ENCODE results near the gene PIK3R6. TPM values are rescaled to one million over a fixed set of nuclear protein-coding genes. Genes with fewer than 3 reads are reported as not detected.

PIK3R6 gene
- total and polyA plus RNA-seq, 2 donors (not counting 1 experiment from before 2014, with no cell fraction given): 2.8 to 11.0 TPM

DNA sequence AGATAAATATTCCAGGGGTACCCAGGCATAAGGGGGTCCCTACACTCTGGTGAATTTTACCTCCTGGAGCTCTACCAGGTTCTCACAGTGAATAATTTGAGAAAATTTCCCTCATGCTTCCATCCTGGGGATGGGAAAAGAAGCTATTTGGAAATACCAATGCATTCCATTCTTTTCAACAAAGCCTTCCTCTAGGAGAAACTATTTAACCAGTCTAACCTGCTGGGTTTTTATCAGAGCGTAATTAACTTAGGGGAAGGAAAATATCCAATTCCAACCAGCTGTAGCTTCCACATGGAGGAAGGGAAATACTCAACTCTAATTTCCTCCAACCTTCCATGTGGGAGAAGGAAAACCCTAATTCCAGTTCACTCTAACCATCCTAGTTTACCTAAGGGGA lies 85.3 kb downstream of the PIK3R6 start:
- Histone ChIP-seq H3K4me3 (ENCODE audit: control extremely low read depth in 1 of 5, extremely low read depth in 1 of 5, insufficient read depth in 1 of 5, low read depth in 2 of 5, low read length in 4 of 5) (no peak overlapping the region), H3K79me2 (ENCODE audit: control insufficient read depth, insufficient read depth, low read length) (no peaks in the 10 kb centered on the region), H3K36me3 (replicated peaks in 1 of 2; ENCODE audit: control extremely low read depth in 1 of 2, control insufficient read depth in 1 of 2, extremely low read depth in 1 of 2, insufficient read depth in 2 of 2, low read length in 1 of 2) (no peaks in the 10 kb centered on the region), H3K27ac (ENCODE audit: low read length in 2 of 2) (no peak overlapping the region), H2AFZ (ENCODE audit: insufficient read depth, low read depth, low read length, poor library complexity, severe bottlenecking) (no peak overlapping the region), H3K4me1 (ENCODE audit: control insufficient read depth in 2 of 2, insufficient read depth in 2 of 2, low read length in 2 of 2) (peaks cover 3 to 6% of the 10 kb centered on the region in 2 donors), H3K9me3 (ENCODE audit: control extremely low read depth in 1 of 3, control insufficient read depth in 2 of 3, insufficient read depth in 1 of 3, low read length in 2 of 3) (peaks cover 0 to 1% (median 0%) of the 10 kb centered on the region in 3 donors), H3K4me2 (replicated peaks; ENCODE audit: low read depth, low read length, poor library complexity, severe bottlenecking) (no peak overlapping the region), H4K20me1 (ENCODE audit: control insufficient read depth, insufficient read depth, low read length, poor library complexity, severe bottlenecking) (no peaks in the 10 kb centered on the region), H3K27me3 (replicated peaks in 1 of 4; ENCODE audit: control extremely low read depth in 1 of 4, control insufficient read depth in 3 of 4, insufficient read depth in 4 of 4, low read length in 3 of 4) (peaks cover 0 to 3% (median 1%) of the 10 kb centered on the region in 4 experiments), H3K9ac (ENCODE audit: low read length) (no peak overlapping the region)
- ChIA-PET CTCF (interaction anchor here (1.1 to 1.9 kb wide), 4 partner anchors 113 to 372 kb away, joined by 3 to 5 read pairs (median 4); no protein-coding TSS in a partner anchor), POLR2A (no interaction called here)
- intact Hi-C loops (cut with micrococcal nuclease): no loop called here
- Mint-ChIP-seq H3K27ac (no peak overlapping the region), H3K9me3 (ENCODE audit: insufficient read depth) (peaks cover 2% of the 10 kb centered on the region), H3K27me3 (peaks cover 11% of the 10 kb centered on the region), H3K4me3 (no peak overlapping the region), H3K4me1 (peaks cover 2% of the 10 kb centered on the region)
- DNase-seq (no peak), ATAC-seq (ENCODE audit: low read depth) (no peak)
- no CpG with 5 or more reads among the region's 1 CpG for WGBS (ENCODE audit: insufficient coverage)
- TF ChIP-seq EZH2 (IDR thresholded peaks at IDR 0.05; ENCODE audit: borderline replicate concordance, insufficient read depth, low read depth, low read length, poor library complexity, severe bottlenecking): no peak

DNA sequence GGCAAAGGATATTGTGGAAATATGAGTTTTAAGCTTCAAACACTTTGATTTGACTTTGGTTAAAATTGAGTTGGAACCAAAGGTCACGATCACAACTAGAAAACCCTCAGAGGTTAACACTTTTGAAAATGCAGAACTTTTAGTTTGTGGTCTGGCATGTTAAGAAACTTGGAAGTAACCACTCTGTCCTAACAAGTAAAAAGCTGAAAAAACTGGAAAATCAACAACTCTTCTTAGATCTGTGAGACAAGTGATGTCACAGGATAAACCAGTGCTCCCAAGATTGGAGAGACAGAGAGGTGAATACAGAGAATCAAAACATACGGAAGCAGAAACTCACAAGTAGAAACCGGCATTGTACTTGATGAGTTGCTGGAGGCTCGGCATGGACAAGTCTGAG lies 85.7 kb downstream of the PIK3R6 start:
- no peak overlapping the region for H3K4me3 Mint-ChIP-seq
- Histone ChIP-seq H3K79me2 (ENCODE audit: control insufficient read depth, insufficient read depth, low read length) (no peaks in the 10 kb centered on the region), H3K9me3 (ENCODE audit: control extremely low read depth in 1 of 3, control insufficient read depth in 2 of 3, insufficient read depth in 1 of 3, low read length in 2 of 3) (peaks cover 0 to 1% (median 0%) of the 10 kb centered on the region in 3 donors), H3K9ac (ENCODE audit: low read length) (no peak overlapping the region), H3K27ac (ENCODE audit: low read length in 2 of 2) (no peak overlapping the region), H4K20me1 (ENCODE audit: control insufficient read depth, insufficient read depth, low read length, poor library complexity, severe bottlenecking) (no peaks in the 10 kb centered on the region), H3K4me1 (ENCODE audit: control insufficient read depth in 2 of 2, insufficient read depth in 2 of 2, low read length in 2 of 2) (peaks cover 3 to 6% of the 10 kb centered on the region in 2 donors), H3K36me3 (replicated peaks in 1 of 2; ENCODE audit: control extremely low read depth in 1 of 2, control insufficient read depth in 1 of 2, extremely low read depth in 1 of 2, insufficient read depth in 2 of 2, low read length in 1 of 2) (no peaks in the 10 kb centered on the region), H3K27me3 (replicated peaks in 1 of 4; ENCODE audit: control extremely low read depth in 1 of 4, control insufficient read depth in 3 of 4, insufficient read depth in 4 of 4, low read length in 3 of 4) (peaks cover 0 to 5% (median 2%) of the 10 kb centered on the region in 4 experiments), H3K4me3 (ENCODE audit: control extremely low read depth in 1 of 5, extremely low read depth in 1 of 5, insufficient read depth in 1 of 5, low read depth in 2 of 5, low read length in 4 of 5) (no peak overlapping the region), H2AFZ (ENCODE audit: insufficient read depth, low read depth, low read length, poor library complexity, severe bottlenecking) (no peak overlapping the region), H3K4me2 (replicated peaks; ENCODE audit: low read depth, low read length, poor library complexity, severe bottlenecking) (no peak overlapping the region)
- peaks cover 2% of the 10 kb centered on the region for H3K4me1 Mint-ChIP-seq
- ChIA-PET POLR2A (no interaction called here), CTCF (interaction anchor here (1.3 to 1.9 kb wide), 2 partner anchors 114 to 371 kb away, joined by 5 read pairs; no protein-coding TSS in a partner anchor)
- no peak overlapping the region for H3K27ac Mint-ChIP-seq
- 90% methylated on average over 3 of the region's 4 CpGs for WGBS (ENCODE audit: insufficient coverage)
- peaks cover 15% of the 10 kb centered on the region for H3K27me3 Mint-ChIP-seq
- TF ChIP-seq, protein P1, sequence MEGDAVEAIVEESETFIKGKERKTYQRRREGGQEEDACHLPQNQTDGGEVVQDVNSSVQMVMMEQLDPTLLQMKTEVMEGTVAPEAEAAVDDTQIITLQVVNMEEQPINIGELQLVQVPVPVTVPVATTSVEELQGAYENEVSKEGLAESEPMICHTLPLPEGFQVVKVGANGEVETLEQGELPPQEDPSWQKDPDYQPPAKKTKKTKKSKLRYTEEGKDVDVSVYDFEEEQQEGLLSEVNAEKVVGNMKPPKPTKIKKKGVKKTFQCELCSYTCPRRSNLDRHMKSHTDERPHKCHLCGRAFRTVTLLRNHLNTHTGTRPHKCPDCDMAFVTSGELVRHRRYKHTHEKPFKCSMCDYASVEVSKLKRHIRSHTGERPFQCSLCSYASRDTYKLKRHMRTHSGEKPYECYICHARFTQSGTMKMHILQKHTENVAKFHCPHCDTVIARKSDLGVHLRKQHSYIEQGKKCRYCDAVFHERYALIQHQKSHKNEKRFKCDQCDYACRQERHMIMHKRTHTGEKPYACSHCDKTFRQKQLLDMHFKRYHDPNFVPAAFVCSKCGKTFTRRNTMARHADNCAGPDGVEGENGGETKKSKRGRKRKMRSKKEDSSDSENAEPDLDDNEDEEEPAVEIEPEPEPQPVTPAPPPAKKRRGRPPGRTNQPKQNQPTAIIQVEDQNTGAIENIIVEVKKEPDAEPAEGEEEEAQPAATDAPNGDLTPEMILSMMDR (IDR thresholded peaks at IDR 0.05): no peak
- no peak for TF ChIP-seq EZH2 (IDR thresholded peaks at IDR 0.05; ENCODE audit: borderline replicate concordance, insufficient read depth, low read depth, low read length, poor library complexity, severe bottlenecking)
- DNase-seq (no peak), ATAC-seq (ENCODE audit: low read depth) (no peak)
- intact Hi-C loops (cut with micrococcal nuclease): no loop called here
- peaks cover 2% of the 10 kb centered on the region for H3K9me3 Mint-ChIP-seq (ENCODE audit: insufficient read depth)

Measured in B cell (primary cell).